SK-N-SH (cell line): ENCODE measurements around the gene MRPL10. TPM values are rescaled to one million over a fixed set of nuclear protein-coding genes. Genes with fewer than 3 reads are reported as not detected.

Source experiments
- CTCF ChIA-PET: fragments of 300-600, 350-600 bp; formaldehyde crosslinking; extraction: SDS; loops from one replicate; lab custom pipeline; 2021; lab: Yijun Ruan, JAX
- POLR2A ChIA-PET: fragments of 350-600 bp; sonication (Branson Sonifier 250); formaldehyde crosslinking; extraction: SDS; loops from one replicate; lab custom pipeline; 2020; ENCODE audit warnings: antibody characterized with exemption, inconsistent platforms; lab: Yijun Ruan, JAX
- DNase-seq: peaks from one replicate; pipeline ENCODE4 v3.0.0; 2012
- H2AFZ ChIP-seq: fragments of 200-600 bp; sonication (generic); 2 replicates; pipeline ENCODE4 v1.8.1; 2016; ENCODE audit warnings: antibody characterized with exemption, mild to moderate bottlenecking, low read depth
- H3F3A ChIP-seq: fragments of 200-600 bp; sonication (generic); replicated peaks from 2 replicates; pipeline ENCODE3; 2016; ENCODE audit warnings: antibody characterized with exemption, mild to moderate bottlenecking; ENCODE audit not compliant: insufficient read depth
- H3K27ac ChIP-seq, 2 experiments: fragments of 200-500 bp in 1 of 2; fragments of 200-600 bp in 1 of 2; sonication (Bioruptor generic) in 1 of 2; sonication (generic), shearing (Covaris generic) in 1 of 2; 2 replicates each; pipeline versions ENCODE4 v1.5.1 to v1.6.1; 2014 to 2016; ENCODE audit warnings: low read depth in 2 of 2, inconsistent platforms in 1 of 2, low read length in 1 of 2, mild to moderate bottlenecking in 1 of 2, mixed read lengths in 1 of 2
- H3K27me3 ChIP-seq: fragments of 200-600 bp; sonication (generic), shearing (Covaris generic); 2 replicates; pipeline ENCODE4 v1.6.1; 2016; ENCODE audit warnings: mixed run types; ENCODE audit not compliant: insufficient read depth
- H3K36me3 ChIP-seq, 2 experiments: fragments of 200-500 bp in 1 of 2; fragments of 200-600 bp in 1 of 2; sonication (Bioruptor generic) in 1 of 2; sonication (generic) in 1 of 2; replicated peaks in 1 of 2; 2 replicates each; pipeline versions ENCODE3 to v1.5.1; 2014 to 2016; ENCODE audit warnings: low read length in 1 of 2, mild to moderate bottlenecking in 1 of 2; ENCODE audit not compliant: insufficient read depth in 2 of 2, control insufficient read depth in 1 of 2
- H3K4me1 ChIP-seq, 2 experiments: fragments of 200-500 bp in 1 of 2; fragments of 200-600 bp in 1 of 2; sonication (Bioruptor generic) in 1 of 2; sonication (generic), shearing (Covaris generic) in 1 of 2; 2 replicates each; pipeline versions ENCODE4 v1.5.1 to v1.6.1; 2014 to 2016; ENCODE audit warnings: low read depth in 1 of 2, low read length in 1 of 2, mixed run types in 1 of 2; ENCODE audit not compliant: insufficient read depth in 2 of 2, control insufficient read depth in 1 of 2
- H3K4me2 ChIP-seq: fragments of 200-600 bp; sonication (generic), shearing (Covaris generic); 2 replicates; pipeline ENCODE4 v1.6.1; 2017; ENCODE audit warnings: mixed run types
- H3K4me3 ChIP-seq, 2 experiments: fragments of 200-500 bp in 1 of 2; fragments of 200-600 bp in 1 of 2; sonication (Bioruptor generic) in 1 of 2; sonication (generic), shearing (Covaris generic) in 1 of 2; 2 replicates each; pipeline versions ENCODE4 v1.5.1 to v1.8.1; 2014 to 2016; ENCODE audit warnings: low read depth in 2 of 2, inconsistent platforms in 1 of 2, low read length in 1 of 2, mild to moderate bottlenecking in 1 of 2, mixed read lengths in 1 of 2, moderate library complexity in 1 of 2
- H3K79me2 ChIP-seq: fragments of 200-600 bp; sonication (generic); 2 replicates; pipeline ENCODE4 v1.8.1; 2017; ENCODE audit warnings: mild to moderate bottlenecking; ENCODE audit not compliant: insufficient read depth
- H3K9ac ChIP-seq: fragments of 200-600 bp; sonication (generic); 2 replicates; pipeline ENCODE4 v1.6.1; 2017; ENCODE audit warnings: mixed run types
- H3K9me2 ChIP-seq: fragments of 200-600 bp; sonication (generic); 2 replicates; pipeline ENCODE4 v1.6.1; 2017; ENCODE audit warnings: mixed run types
- H3K9me3 ChIP-seq: fragments of 200-600 bp; sonication (generic); 2 replicates; pipeline ENCODE4 v1.6.1; 2017; ENCODE audit warnings: mixed run types, mild to moderate bottlenecking, moderate library complexity
- H4K20me1 ChIP-seq: fragments of 200-600 bp; sonication (generic); 2 replicates; pipeline ENCODE4 v1.6.1; 2017; ENCODE audit warnings: mild to moderate bottlenecking, mixed run types; ENCODE audit not compliant: insufficient read depth
- CHD2 ChIP-seq: fragments of 150-350 bp; IDR thresholded peaks from 2 replicates; pipeline ENCODE4 v1.6.1; 2018; ENCODE audit warnings: low read length; ENCODE audit not compliant: partially characterized antibody
- EP300 ChIP-seq, 2 experiments: IDR thresholded peaks; 2 replicates each; pipeline versions ENCODE4 v1.4.0 to v1.6.1; 2012; ENCODE audit warnings: borderline replicate concordance in 1 of 2, low read depth in 1 of 2, low read length in 1 of 2
- EZH2phosphoT487 ChIP-seq: fragments of 200-600 bp; sonication (generic); IDR thresholded peaks from 2 replicates; pipeline ENCODE4 v1.6.1; 2017; ENCODE audit warnings: low read depth, mixed run types, mild to moderate bottlenecking, antibody characterized with exemption, moderate library complexity, borderline replicate concordance
- FOSL2 ChIP-seq: IDR thresholded peaks from 2 replicates; pipeline ENCODE4 v1.4.0; 2012; ENCODE audit warnings: low read depth, mild to moderate bottlenecking, moderate library complexity, borderline replicate concordance
- FOXM1 ChIP-seq: IDR thresholded peaks from 2 replicates; pipeline ENCODE4 v1.4.0; 2012; ENCODE audit warnings: low read depth, mild to moderate bottlenecking
- GABPA ChIP-seq: IDR thresholded peaks from 2 replicates; pipeline ENCODE4 v1.4.0; 2012; ENCODE audit warnings: low read depth, mild to moderate bottlenecking
- GATA2 ChIP-seq: sonication (generic); formaldehyde crosslinking; IDR thresholded peaks from 2 replicates; pipeline ENCODE4 v1.5.0; 2020; ENCODE audit warnings: mild to moderate bottlenecking, missing genetic modification reagents
- JUND ChIP-seq: IDR thresholded peaks from 2 replicates; pipeline ENCODE4 v1.4.0; 2012
- MEF2A ChIP-seq: IDR thresholded peaks from 2 replicates; pipeline ENCODE4 v1.4.0; 2012; ENCODE audit warnings: low read depth, borderline replicate concordance
- MXI1 ChIP-seq: IDR thresholded peaks from 2 replicates; pipeline ENCODE4 v1.6.1; 2012; ENCODE audit warnings: mild to moderate bottlenecking, low read depth, low read length, improper control_type of control experiment
- NFIC ChIP-seq: IDR thresholded peaks from 2 replicates; pipeline ENCODE4 v1.4.0; 2012; ENCODE audit warnings: borderline replicate concordance
- NRF1 ChIP-seq: IDR thresholded peaks from 2 replicates; pipeline ENCODE4 v1.6.1; 2012; ENCODE audit warnings: low read depth, mild to moderate bottlenecking, low read length
- POLR2AphosphoS5 ChIP-seq: IDR thresholded peaks from 2 replicates; pipeline ENCODE4 v1.6.1; 2012; ENCODE audit warnings: low read depth, low read length
- RCOR1 ChIP-seq: fragments of 150-350 bp; IDR thresholded peaks from 2 replicates; pipeline ENCODE4 v1.6.1; 2017; ENCODE audit warnings: antibody characterized with exemption, low read length
- RFX5 ChIP-seq: IDR thresholded peaks from 2 replicates; pipeline ENCODE4 v1.6.1; 2012; ENCODE audit warnings: mild to moderate bottlenecking, improper control_type of control experiment, low read length
- RXRA ChIP-seq: IDR thresholded peaks from 2 replicates; pipeline ENCODE4 v1.4.0; 2012; ENCODE audit warnings: low read depth, mild to moderate bottlenecking, borderline replicate concordance
- SMC3 ChIP-seq: IDR thresholded peaks from 2 replicates; pipeline ENCODE4 v1.6.1; 2012; ENCODE audit warnings: low read depth, low read length, improper control_type of control experiment
- TAF1 ChIP-seq: IDR thresholded peaks from 2 replicates; pipeline ENCODE4 v1.6.1; 2012; ENCODE audit warnings: low read depth, mild to moderate bottlenecking, low read length, moderate library complexity, borderline replicate concordance
- TCF12 ChIP-seq: IDR thresholded peaks from 2 replicates; pipeline ENCODE4 v1.4.0; 2012
- TEAD4 ChIP-seq: IDR thresholded peaks from 2 replicates; pipeline ENCODE4 v1.4.0; 2012; ENCODE audit warnings: mild to moderate bottlenecking, borderline replicate concordance; ENCODE audit not compliant: insufficient read depth
- YY1 ChIP-seq: IDR thresholded peaks from 2 replicates; pipeline ENCODE4 v1.4.0; 2012; ENCODE audit warnings: low read depth, mild to moderate bottlenecking
- WGBS: methylation state at CpG from one replicate; pipeline ENCODE4 v1.1.6; 2017; ENCODE audit warnings: low lambda C conversion rate; 5-methylcytosine and 5-hydroxymethylcytosine counted together
- polyA plus RNA-seq, 3 experiments: library from polyadenylated mRNA; depleted of rRNA; stranded (reverse); fragments of >200 nt; gene quantifications; 2 replicates each; pipeline ENCODE4 v1.2.3, GENCODE V29; 2012
- TF ChIP-seq, protein P1 (sequence below): fragments of 150-350 bp; IDR thresholded peaks from 2 replicates; pipeline ENCODE4 v1.6.1; 2016; ENCODE audit warnings: mild to moderate bottlenecking, low read depth, low read length

MRPL10 gene
- polyA plus RNA-seq, 1 of the 3 experiments (the other 2 are of a cell fraction): 136 TPM

DNA sequence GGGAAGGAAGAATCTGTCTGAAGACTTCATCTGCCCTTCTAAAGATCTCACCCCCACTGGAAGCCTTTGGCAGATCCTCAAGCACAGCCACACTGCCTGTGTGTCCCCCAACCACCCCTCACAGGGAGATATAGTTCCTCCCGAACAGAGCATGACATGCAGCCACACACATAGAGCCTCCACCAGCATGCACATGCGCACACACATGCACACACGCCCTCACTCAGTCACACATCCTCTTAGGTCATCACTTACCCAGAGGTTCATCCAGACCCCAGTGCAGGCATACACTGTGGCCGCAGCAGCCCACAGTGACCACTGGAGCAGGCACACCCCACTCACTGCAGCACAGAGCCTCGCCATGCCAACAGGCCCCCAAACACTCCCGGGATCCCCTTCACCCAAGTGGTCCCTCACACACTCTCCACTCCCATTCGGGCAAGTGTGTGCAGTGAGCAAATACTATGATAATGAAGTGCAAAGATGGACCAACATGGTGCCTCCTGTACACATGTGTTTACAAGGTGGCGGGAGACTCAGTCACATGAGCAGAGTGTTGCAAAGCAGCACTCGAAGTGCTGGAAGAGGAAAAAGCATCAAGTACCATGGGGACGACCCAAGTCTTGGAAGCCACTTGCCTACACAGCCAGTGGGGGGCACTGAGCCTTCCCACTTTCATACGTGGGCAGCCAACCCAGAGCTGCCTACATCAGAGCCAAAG, 36.6 kb upstream of the MRPL10 start:
- POLR2A ChIA-PET: interaction anchor here (0.7 kb wide), 1 partner anchor 102 kb away, joined by 3 read pairs; no protein-coding TSS in a partner anchor
- H2AFZ ChIP-seq: no peak overlapping the region
- TF ChIP-seq FOXM1: no peak
- TF ChIP-seq GABPA: no peak
- TF ChIP-seq, protein P1, sequence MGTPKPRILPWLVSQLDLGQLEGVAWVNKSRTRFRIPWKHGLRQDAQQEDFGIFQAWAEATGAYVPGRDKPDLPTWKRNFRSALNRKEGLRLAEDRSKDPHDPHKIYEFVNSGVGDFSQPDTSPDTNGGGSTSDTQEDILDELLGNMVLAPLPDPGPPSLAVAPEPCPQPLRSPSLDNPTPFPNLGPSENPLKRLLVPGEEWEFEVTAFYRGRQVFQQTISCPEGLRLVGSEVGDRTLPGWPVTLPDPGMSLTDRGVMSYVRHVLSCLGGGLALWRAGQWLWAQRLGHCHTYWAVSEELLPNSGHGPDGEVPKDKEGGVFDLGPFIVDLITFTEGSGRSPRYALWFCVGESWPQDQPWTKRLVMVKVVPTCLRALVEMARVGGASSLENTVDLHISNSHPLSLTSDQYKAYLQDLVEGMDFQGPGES: no peak
- no peak for TF ChIP-seq RCOR1
- no peak for TF ChIP-seq JUND
- TF ChIP-seq POLR2AphosphoS5: no peak
- no peak for TF ChIP-seq GATA2 (CRISPR knock-in tag)
- TF ChIP-seq TAF1: no peak
- no peak for TF ChIP-seq RFX5
- TF ChIP-seq EP300 (IDR thresholded peaks at IDR 0.05; ENCODE audit: borderline replicate concordance in 1 of 2, low read depth in 1 of 2, low read length in 1 of 2): no peak
- no peak for TF ChIP-seq MXI1
- no peak for TF ChIP-seq SMC3
- TF ChIP-seq EZH2phosphoT487: no peak
- TF ChIP-seq RXRA: no peak
- TF ChIP-seq, all 33 proteins: peak for 0
- Histone ChIP-seq H3K4me3 (no peak overlapping the region), H3K79me2 (no peaks in the 10 kb centered on the region), H4K20me1 (no peaks in the 10 kb centered on the region), H3K27me3 (peaks cover 44% of the 10 kb centered on the region), H3K27ac (no peak overlapping the region), H3K4me2 (no peak overlapping the region), H3K36me3 (no peaks in the 10 kb centered on the region), H3K4me1 (no peaks in the 10 kb centered on the region; a peak in 1 of 4 replicates), H3F3A (no peaks in the 10 kb centered on the region), H3K9me2 (no peaks in the 10 kb centered on the region), H3K9ac (no peak overlapping the region), H3K9me3 (no peaks in the 10 kb centered on the region)
- 73% methylated on average over 11 of the region's 11 CpGs for WGBS
- DNase-seq: no peak
- CTCF ChIA-PET: interaction anchor here (1.0 to 9.4 kb wide), 4 partner anchors 17 to 27 kb away, joined by 4 to 108 read pairs (median 26); partner anchors contain the start of genes SCRN2 and SP6

DNA sequence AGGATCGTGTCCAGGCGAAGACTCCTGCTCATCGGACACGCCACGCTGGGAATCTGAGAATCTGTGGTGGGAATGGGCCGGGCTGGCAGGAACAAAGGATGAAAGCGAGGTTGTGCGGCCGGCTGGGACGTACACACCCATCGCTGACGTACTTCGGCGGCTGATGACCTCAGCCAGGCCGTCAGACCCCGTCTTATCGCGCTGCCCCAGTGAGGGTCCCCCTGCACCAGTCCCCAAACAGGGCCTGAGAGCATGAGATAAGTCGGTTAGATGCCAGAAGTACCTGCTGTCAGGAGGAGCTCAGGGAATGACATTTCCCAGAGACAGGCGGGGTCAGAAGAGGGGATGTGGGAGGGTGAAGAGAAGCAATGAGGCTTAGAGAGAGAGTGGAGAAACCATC, 35.6 kb upstream of the MRPL10 start:
- 62% methylated on average over 20 of the region's 20 CpGs for WGBS
- H3K4me3 ChIP-seq: no peak overlapping the region
- H4K20me1 ChIP-seq: no peaks in the 10 kb centered on the region
- POLR2A ChIA-PET: no interaction called here
- H3K36me3 ChIP-seq: no peaks in the 10 kb centered on the region
- TF ChIP-seq FOXM1 (no peak), TEAD4 (no peak), GABPA (no peak), NRF1 (no peak), YY1 (no peak), FOSL2 (no peak), CHD2 (no peak), RFX5 (no peak), NFIC (no peak), POLR2AphosphoS5 (no peak), TCF12 (no peak), MEF2A (no peak)
- H3K27ac ChIP-seq: no peak overlapping the region
- H3F3A ChIP-seq: no peaks in the 10 kb centered on the region
- H3K9me3 ChIP-seq: no peaks in the 10 kb centered on the region
- no peak overlapping the region for H3K9ac ChIP-seq
- no peaks in the 10 kb centered on the region for H3K79me2 ChIP-seq
- CTCF ChIA-PET: interaction anchor here (1.0 to 9.4 kb wide), 2 partner anchors 19 to 21 kb away, joined by 3 to 108 read pairs; no protein-coding TSS in a partner anchor
- no peak for DNase-seq
- H3K4me1 ChIP-seq: peaks cover 0 to 5% of the 10 kb centered on the region in 2 experiments; a peak in 1 of 4 replicates
- no peak overlapping the region for H3K4me2 ChIP-seq
- no peak overlapping the region for H2AFZ ChIP-seq
- peaks cover 35% of the 10 kb centered on the region for H3K27me3 ChIP-seq
- no peaks in the 10 kb centered on the region for H3K9me2 ChIP-seq
